NB4 (cell line): ENCODE data around the gene DCP1B.
A peak's percentile ranks its signal among the peaks of the same experiment; 100 is the strongest.

Experiments
- DNase-seq: peaks from one replicate; pipeline ENCODE4 v3.0.0; 2010; ENCODE audit warnings: low read depth
- H3K4me3 ChIP-seq: one replicate; pipeline ENCODE4 v1.5.1; 2011; ENCODE audit warnings: mild to moderate bottlenecking, low read depth, low read length, moderate library complexity
- MAX ChIP-seq: IDR thresholded peaks from 2 replicates; pipeline ENCODE4 v1.6.1; 2011; ENCODE audit warnings: low read depth, low read length
- MYC ChIP-seq: IDR thresholded peaks from 2 replicates; pipeline ENCODE4 v1.6.1; 2011; ENCODE audit warnings: low read depth, low read length
- POLR2A ChIP-seq: IDR thresholded peaks from 2 replicates; pipeline ENCODE4 v1.6.1; 2011; ENCODE audit warnings: mild to moderate bottlenecking; ENCODE audit not compliant: insufficient read length; ENCODE audit errors: extremely low read depth
- TF ChIP-seq, protein P1 (sequence below): IDR thresholded peaks from one replicate; pipeline ENCODE4 v1.5.1; 2012; ENCODE audit warnings: low read depth, low read length

The DCP1B gene

DNA sequence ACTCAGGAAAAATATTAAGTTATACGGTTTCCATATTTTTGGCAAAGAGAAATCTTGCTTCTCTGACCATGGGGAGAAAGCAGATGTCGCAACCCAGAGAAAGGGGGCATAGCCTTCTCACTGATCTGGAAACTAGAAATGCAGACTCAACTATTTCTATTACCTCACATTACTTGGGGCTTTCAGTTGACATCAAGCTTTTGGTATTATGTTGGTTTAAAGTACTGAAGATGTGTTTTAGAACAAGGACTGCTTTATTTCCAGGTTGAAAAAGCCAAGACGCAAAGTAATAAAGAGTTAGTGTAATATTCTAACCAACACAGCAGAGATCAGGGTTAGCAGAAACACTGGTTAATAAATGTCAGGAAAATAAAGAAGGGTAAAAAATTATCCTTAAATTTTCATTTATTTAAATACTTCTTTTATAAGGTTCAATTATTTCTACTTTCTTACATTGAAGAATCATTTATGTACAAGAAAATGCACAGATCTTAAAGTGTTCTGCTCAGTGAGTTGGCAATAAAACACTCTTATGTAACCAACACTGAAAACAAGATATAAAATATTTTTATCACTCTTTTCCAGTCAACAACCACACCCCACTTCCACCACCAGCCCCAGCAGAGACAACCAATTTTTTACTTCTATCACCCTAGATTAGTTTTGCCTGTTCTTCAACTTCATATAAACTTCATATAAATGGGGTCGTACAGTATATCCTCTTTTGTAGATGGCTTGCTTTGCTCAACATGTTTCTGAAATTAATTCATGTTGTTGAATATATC, 26.0 kb downstream of the DCP1B start:
- TF ChIP-seq MAX (no peak), MYC (no peak), POLR2A (no peak)
- TF ChIP-seq, protein P1, sequence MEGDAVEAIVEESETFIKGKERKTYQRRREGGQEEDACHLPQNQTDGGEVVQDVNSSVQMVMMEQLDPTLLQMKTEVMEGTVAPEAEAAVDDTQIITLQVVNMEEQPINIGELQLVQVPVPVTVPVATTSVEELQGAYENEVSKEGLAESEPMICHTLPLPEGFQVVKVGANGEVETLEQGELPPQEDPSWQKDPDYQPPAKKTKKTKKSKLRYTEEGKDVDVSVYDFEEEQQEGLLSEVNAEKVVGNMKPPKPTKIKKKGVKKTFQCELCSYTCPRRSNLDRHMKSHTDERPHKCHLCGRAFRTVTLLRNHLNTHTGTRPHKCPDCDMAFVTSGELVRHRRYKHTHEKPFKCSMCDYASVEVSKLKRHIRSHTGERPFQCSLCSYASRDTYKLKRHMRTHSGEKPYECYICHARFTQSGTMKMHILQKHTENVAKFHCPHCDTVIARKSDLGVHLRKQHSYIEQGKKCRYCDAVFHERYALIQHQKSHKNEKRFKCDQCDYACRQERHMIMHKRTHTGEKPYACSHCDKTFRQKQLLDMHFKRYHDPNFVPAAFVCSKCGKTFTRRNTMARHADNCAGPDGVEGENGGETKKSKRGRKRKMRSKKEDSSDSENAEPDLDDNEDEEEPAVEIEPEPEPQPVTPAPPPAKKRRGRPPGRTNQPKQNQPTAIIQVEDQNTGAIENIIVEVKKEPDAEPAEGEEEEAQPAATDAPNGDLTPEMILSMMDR: no peak
- no peak overlapping the region for H3K4me3 ChIP-seq
- DNase-seq: peak; percentile 12

- no peak for DNase-seq
- TF ChIP-seq, protein P1: no peak
- TF ChIP-seq MYC (no peak), MAX (no peak), POLR2A (no peak)
- no peak overlapping the region for H3K4me3 ChIP-seq
Measured at GRCh38 chr12:1977588-1977987, 26.7 kb downstream of the DCP1B start.

- no peak overlapping the region for H3K4me3 ChIP-seq
- no peak for DNase-seq
- TF ChIP-seq MAX (no peak), POLR2A (no peak), MYC (no peak)
- TF ChIP-seq, protein P1: no peak
Measured at GRCh38 chr12:1977109-1977508, 27.1 kb downstream of the DCP1B start.

DNA sequence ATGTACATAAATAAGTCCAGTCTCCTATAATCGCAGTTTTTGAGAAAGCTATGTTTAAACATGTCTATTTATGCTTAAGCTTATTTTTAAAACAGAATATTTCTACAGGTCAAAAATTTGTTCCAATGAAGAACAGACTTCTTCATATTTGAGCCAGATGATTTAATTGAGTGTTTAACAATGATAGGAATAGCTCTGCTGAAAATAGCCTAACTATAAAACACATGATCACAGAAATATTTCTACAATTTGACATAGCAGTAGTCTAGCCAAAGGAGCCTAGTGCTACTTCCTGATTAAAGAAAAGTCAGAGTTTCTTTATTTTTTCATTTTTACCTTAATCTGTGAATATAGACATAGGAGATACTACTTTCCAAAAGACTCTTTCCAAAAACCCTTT, 29.4 kb downstream of the DCP1B start:
- no peak for TF ChIP-seq POLR2A
- TF ChIP-seq MAX: no peak
- no peak for TF ChIP-seq MYC
- TF ChIP-seq, protein P1: no peak
- no peak for DNase-seq
- no peak overlapping the region for H3K4me3 ChIP-seq

DNA sequence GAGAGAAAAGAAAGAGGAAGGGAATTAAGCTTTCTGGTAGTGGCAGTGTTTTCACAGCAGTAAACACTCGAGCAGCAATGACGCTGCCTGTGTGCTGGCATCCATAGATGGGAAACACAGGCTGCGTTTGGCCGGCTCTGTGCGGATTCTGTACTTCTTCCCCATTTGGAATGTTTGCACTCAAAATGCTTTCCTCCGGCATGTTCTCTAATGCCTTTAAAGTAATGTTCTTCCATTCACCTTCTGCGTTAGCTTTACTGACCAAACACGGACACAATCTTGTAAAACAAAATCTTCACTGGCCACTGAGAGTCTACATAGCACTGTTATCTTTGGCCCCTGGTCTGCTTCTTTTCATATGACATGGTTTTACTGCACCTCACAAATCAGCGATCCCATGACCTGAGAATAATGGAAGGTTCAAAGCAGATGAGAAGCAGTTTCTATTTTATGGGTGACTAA, 31.4 kb downstream of the DCP1B start:
- TF ChIP-seq POLR2A: no peak
- no peak for TF ChIP-seq MYC
- no peak for TF ChIP-seq MAX
- TF ChIP-seq, protein P1: no peak
- H3K4me3 ChIP-seq: no peak overlapping the region
- DNase-seq: no peak
